Measurements from ENCODE around the gene RCOR1.
"Not testable (repeated sequence)": the region's sequence is repeated elsewhere in the genome, so short reads cannot be mapped to it uniquely, and the experiment has no call there.

Gene RCOR1

DNA sequence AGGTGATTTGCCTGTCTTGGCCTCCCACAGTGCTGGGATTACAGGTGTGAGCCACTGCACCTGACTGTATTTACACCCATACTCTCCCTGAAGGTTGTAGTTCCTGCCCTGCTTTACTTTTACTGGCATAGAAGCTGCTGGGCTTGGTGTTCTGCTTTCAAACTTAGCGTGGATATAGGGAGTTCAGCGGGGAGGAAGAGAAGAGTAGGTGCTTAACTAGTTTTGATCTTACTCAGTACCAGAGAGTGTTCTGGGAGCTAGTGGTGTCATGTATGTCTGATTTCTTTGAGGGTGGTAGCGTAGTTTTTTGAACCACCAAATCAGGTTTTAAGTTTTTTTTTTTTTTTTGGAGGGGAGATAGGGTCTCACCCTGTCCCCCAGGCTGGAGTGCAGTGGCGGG lies 13.8 kb downstream of the RCOR1 start:
- no peaks in the 10 kb centered on the region; the same call in 1 of the 2 replicates for H3K4me1 ChIP-seq
- TF ChIP-seq, protein P1, sequence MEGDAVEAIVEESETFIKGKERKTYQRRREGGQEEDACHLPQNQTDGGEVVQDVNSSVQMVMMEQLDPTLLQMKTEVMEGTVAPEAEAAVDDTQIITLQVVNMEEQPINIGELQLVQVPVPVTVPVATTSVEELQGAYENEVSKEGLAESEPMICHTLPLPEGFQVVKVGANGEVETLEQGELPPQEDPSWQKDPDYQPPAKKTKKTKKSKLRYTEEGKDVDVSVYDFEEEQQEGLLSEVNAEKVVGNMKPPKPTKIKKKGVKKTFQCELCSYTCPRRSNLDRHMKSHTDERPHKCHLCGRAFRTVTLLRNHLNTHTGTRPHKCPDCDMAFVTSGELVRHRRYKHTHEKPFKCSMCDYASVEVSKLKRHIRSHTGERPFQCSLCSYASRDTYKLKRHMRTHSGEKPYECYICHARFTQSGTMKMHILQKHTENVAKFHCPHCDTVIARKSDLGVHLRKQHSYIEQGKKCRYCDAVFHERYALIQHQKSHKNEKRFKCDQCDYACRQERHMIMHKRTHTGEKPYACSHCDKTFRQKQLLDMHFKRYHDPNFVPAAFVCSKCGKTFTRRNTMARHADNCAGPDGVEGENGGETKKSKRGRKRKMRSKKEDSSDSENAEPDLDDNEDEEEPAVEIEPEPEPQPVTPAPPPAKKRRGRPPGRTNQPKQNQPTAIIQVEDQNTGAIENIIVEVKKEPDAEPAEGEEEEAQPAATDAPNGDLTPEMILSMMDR (IDR thresholded peaks at IDR 0.05; ENCODE audit: low read depth, low read length): no peak
- H3K9me3 ChIP-seq: no peaks in the 10 kb centered on the region; the same call in 1 of the 2 replicates
- no peak overlapping the region for H3K4me3 ChIP-seq (ENCODE audit: low read depth, low read length)
- no peaks in the 10 kb centered on the region for H3K27me3 ChIP-seq
- no peak for DNase-seq
- H3K36me3 ChIP-seq: peaks cover 10% of the 10 kb centered on the region; the same call in 1 of the 2 replicates

DNA sequence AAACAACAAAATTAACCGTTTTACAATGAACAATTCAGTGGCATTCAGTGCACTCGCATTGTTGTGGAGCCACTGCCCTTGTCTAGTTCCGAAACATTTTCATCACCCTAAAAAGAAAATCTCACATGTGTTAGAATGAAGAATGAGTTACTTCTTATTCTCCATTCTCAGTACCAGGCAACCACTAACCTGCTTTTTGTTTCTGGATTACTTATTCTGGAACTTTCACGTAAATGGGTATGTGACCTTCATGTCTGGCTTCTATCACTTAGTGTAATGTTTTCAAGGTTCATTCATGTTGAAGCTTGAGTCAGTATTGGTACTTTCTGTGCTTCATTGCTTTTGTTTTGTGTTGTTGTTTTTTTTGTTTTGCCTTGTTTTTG lies 15.6 kb downstream of the RCOR1 start:
- H3K4me1 ChIP-seq: no peaks in the 10 kb centered on the region

DNA sequence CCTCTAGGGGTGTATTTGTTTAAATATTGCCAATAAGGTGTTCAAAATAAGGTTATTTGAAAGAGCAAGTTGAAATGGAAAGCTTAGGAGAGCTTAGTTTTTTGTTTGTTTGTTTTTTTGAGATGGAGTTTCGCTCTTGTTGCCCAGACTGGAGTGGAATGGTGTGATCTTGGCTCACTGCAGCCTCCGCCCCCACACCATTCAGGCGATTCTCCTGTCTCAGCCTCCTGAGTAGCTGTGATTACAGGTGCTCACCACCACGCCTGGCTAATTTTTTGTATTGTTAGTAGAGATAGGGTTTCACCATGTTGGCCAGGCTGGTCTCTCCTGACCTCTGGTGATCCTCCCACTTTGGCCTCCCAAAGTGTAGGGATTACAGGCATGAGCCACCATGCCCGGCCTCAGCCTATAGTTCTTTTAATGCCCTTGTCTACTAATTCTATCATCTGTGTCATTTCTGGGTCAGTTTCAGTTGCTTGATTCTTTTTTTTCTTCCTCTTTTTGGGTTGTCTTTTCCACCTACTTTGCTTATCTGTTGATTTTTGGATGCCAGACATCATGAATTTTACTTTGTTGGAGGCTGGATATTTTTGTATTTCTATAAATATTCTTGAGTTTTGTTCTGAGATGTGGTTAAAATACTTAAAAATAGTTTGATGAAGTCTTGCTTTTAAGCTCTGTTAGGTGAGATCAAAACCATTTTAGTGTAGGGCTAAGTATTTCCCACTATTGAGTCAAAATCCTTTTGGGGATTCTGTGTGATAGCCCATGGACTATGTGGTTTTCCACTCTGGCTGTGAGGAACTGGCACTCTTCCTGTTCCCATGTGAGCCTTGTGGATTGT lies 18.7 kb downstream of the RCOR1 start:
- TF ChIP-seq, protein P1 (IDR thresholded peaks at IDR 0.05; ENCODE audit: low read depth, low read length): no peak
- no peak for DNase-seq
- Histone ChIP-seq H3K36me3 (0 out of 2 replicates have a peak, but pooled peaks cover 3% of the 10 kb centered on the region), H3K9me3 (peaks cover 3% of the 10 kb centered on the region; the same call in 1 of the 2 replicates), H3K27me3 (no peaks in the 10 kb centered on the region), H3K4me3 (ENCODE audit: low read depth, low read length) (no peak overlapping the region), H3K4me1 (no peaks in the 10 kb centered on the region)

More for the DNA sequence above, 15.6 kb downstream of the RCOR1 start:
- 0 out of 2 replicates have a peak, but pooled peaks cover 3% of the 10 kb centered on the region for H3K36me3 ChIP-seq
- H3K27me3 ChIP-seq: no peaks in the 10 kb centered on the region
- DNase-seq: no peak
- H3K9me3 ChIP-seq: peaks cover 3% of the 10 kb centered on the region; the same call in 1 of the 2 replicates
- no peak overlapping the region for H3K4me3 ChIP-seq (ENCODE audit: low read depth, low read length)
- TF ChIP-seq, protein P1 (IDR thresholded peaks at IDR 0.05; ENCODE audit: low read depth, low read length): no peak

DNA sequence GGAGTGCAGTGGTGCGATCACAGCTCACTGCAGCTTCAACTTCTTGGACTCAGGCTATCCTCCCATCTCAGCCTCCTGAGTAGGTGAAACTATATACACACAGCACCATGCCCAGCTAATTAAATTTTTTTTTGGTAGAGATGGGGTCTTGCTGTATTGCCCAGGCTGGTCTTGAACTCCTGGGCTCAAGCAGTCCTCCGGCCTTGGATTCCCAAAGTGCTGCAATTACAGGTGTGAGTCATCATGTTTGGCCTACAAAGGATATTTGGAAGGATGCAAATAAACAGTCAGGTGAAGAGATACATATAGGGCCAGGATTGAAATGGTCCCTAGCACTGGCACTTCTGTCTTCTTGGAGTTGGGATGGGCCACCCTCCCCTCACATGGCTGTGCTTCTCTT lies 23.9 kb downstream of the RCOR1 start:
- no peak for DNase-seq
- no peaks in the 10 kb centered on the region for H3K36me3 ChIP-seq
- peaks cover 3% of the 10 kb centered on the region; the same call in 1 of the 2 replicates for H3K9me3 ChIP-seq
- H3K4me1 ChIP-seq: no peaks in the 10 kb centered on the region
- TF ChIP-seq, protein P1 (IDR thresholded peaks at IDR 0.05; ENCODE audit: low read depth, low read length): no peak
- no peaks in the 10 kb centered on the region for H3K27me3 ChIP-seq
- H3K4me3 ChIP-seq (ENCODE audit: low read depth, low read length): no peak overlapping the region

DNA sequence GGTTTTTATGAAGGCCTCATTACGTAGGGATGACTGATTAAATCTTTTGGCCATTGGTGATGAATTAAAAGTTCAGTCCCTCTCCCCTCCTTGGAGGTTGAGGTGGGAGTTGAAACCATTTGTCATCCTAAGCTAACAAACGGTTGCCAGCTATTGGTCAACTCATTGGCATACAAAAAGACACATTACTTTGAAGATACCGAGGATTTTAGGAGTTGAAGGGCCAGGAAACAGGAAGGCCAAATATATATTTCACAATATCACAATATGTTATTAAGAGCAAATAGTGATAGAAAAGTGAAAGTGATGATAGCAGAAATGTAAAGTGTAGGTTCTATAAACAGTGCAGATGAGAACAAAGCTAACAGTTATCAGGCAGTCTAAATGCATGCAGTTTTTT lies 24.4 kb downstream of the RCOR1 start:
- H3K27me3 ChIP-seq: no peaks in the 10 kb centered on the region
- no peaks in the 10 kb centered on the region for H3K36me3 ChIP-seq
- no peak for DNase-seq
- peaks cover 3% of the 10 kb centered on the region; the same call in 1 of the 2 replicates for H3K4me1 ChIP-seq
- H3K4me3 ChIP-seq (ENCODE audit: low read depth, low read length): no peak overlapping the region
- peaks cover 3% of the 10 kb centered on the region; the same call in 1 of the 2 replicates for H3K9me3 ChIP-seq
- TF ChIP-seq, protein P1 (IDR thresholded peaks at IDR 0.05; ENCODE audit: low read depth, low read length): no peak

DNA sequence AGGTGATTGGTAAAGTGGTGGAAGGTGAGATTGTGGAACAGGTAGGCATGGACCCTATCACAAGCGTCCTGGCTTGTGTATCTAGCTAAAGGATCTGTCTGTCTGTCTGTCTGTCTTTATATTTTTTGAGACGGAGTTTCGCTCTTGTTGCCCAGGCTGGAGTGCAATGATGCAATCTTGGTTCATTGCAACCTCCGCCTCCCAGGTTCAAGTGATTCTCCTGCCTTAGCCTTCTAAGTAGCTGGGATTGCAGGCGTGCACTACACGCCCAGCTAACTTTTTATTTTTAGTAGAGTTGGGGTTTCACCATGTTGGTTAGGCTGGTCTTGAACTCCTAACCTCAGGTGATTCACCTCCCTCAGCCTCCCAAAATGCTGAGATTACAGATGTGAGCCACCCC lies 26.6 kb downstream of the RCOR1 start:
- H3K4me1 ChIP-seq; H3K4me3 ChIP-seq (ENCODE audit: low read depth, low read length); H3K27me3 ChIP-seq; H3K9me3 ChIP-seq; DNase-seq; H3K36me3 ChIP-seq: not testable (repeated sequence)

Measured in BE2C (cell line).